ENCODE measurements around the gene TOMM5. TPM values are rescaled to one million over a fixed set of nuclear protein-coding genes. Genes with fewer than 3 reads are reported as not detected.
A peak's percentile ranks its signal among the peaks of the same experiment; 100 is the strongest.

Gene TOMM5
- total RNA-seq, 4 donors from 2014 or later, result 44.3 to 82.1 (median 76.0) TPM

GRCh38 chr9:37575921-37576721, 16.3 kb downstream of the TOMM5 start, which contains the start of gene FBXO10:
TSS of gene FBXO10 (minus strand) at chr9:37576380. CDS start at chr9:37541768, 34,612 bp downstream.
- under 1% methylated on average over 45 of the region's 81 CpGs for WGBS
- peak; percentile 73 to 80 for DNase-seq (ENCODE audit: low spot score in 2 of 2)

GRCh38 chr9:37575511-37575914, 16.9 kb downstream of the TOMM5 start:
- peak overlapping the region; percentile 59 for H3K27ac ChIP-seq

More at GRCh38 chr9:37575921-37576721, 16.3 kb downstream of the TOMM5 start, which contains the start of gene FBXO10:
- no peak for TF ChIP-seq CTCF (IDR thresholded peaks at IDR 0.05)
- TF ChIP-seq EP300 (IDR thresholded peaks at IDR 0.05), result no peak
- TF ChIP-seq POLR2AphosphoS5 (IDR thresholded peaks at IDR 0.05), result no peak
- no peak for TF ChIP-seq POLR2A (IDR thresholded peaks at IDR 0.05)
- H3K27me3 ChIP-seq, result no peaks in the 10 kb centered on the region
- H3K4me1 ChIP-seq, result peaks cover 18% of the 10 kb centered on the region
- peak within 1 kb of the TSS; percentile 70 for H3K4me3 ChIP-seq
- peaks cover 5% of the 10 kb centered on the region for H3K36me3 ChIP-seq
- peak within 1 kb of the TSS; percentile 59 for H3K27ac ChIP-seq
- H3K9me3 ChIP-seq, result no peaks in the 10 kb centered on the region

GRCh38 chr9:37575001-37575400, 17.4 kb downstream of the TOMM5 start:
- Histone ChIP-seq H3K27me3 (no peaks in the 10 kb centered on the region), H3K27ac (no peak overlapping the region), H3K9me3 (no peaks in the 10 kb centered on the region), H3K4me3 (peak overlapping the region; percentile 70), H3K4me1 (peaks cover 18% of the 10 kb centered on the region), H3K36me3 (peaks cover 5% of the 10 kb centered on the region)
- no peak for DNase-seq (ENCODE audit: low spot score in 2 of 2)
- 60% methylated on average over 5 of the region's 5 CpGs for WGBS
- TF ChIP-seq CTCF (IDR thresholded peaks at IDR 0.05) (no peak), EP300 (IDR thresholded peaks at IDR 0.05) (no peak), POLR2A (IDR thresholded peaks at IDR 0.05) (no peak), POLR2AphosphoS5 (IDR thresholded peaks at IDR 0.05) (no peak)

More at GRCh38 chr9:37575511-37575914, 16.9 kb downstream of the TOMM5 start:
- no peaks in the 10 kb centered on the region for H3K9me3 ChIP-seq
- H3K4me1 ChIP-seq, result peaks cover 18% of the 10 kb centered on the region
- H3K27me3 ChIP-seq, result no peaks in the 10 kb centered on the region
- H3K36me3 ChIP-seq, result peaks cover 5% of the 10 kb centered on the region
- TF ChIP-seq POLR2AphosphoS5 (IDR thresholded peaks at IDR 0.05) (no peak), EP300 (IDR thresholded peaks at IDR 0.05) (no peak), CTCF (IDR thresholded peaks at IDR 0.05) (no peak), POLR2A (IDR thresholded peaks at IDR 0.05) (no peak)
- 7% methylated on average over 5 of the region's 5 CpGs for WGBS
- no peak for DNase-seq (ENCODE audit: low spot score in 2 of 2)
- peak overlapping the region; percentile 70 for H3K4me3 ChIP-seq

- WGBS, result 65% methylated on average over 5 of the region's 5 CpGs
- H3K27ac ChIP-seq, result no peak overlapping the region
- no peak for TF ChIP-seq POLR2A (IDR thresholded peaks at IDR 0.05)
- no peak for TF ChIP-seq EP300 (IDR thresholded peaks at IDR 0.05)
- no peak for TF ChIP-seq CTCF (IDR thresholded peaks at IDR 0.05)
- no peak for TF ChIP-seq POLR2AphosphoS5 (IDR thresholded peaks at IDR 0.05)
- no peak for DNase-seq (ENCODE audit: low spot score in 2 of 2)
- no peak overlapping the region for H3K4me3 ChIP-seq
- no peaks in the 10 kb centered on the region for H3K9me3 ChIP-seq
- H3K36me3 ChIP-seq, result peaks cover 3% of the 10 kb centered on the region
- H3K27me3 ChIP-seq, result no peaks in the 10 kb centered on the region
- H3K4me1 ChIP-seq, result peaks cover 18% of the 10 kb centered on the region
Measured at GRCh38 chr9:37574241-37574721, 18.1 kb downstream of the TOMM5 start.

GRCh38 chr9:37571282-37571681, 21.1 kb downstream of the TOMM5 start:
- H3K36me3 ChIP-seq, result no peaks in the 10 kb centered on the region
- DNase-seq (ENCODE audit: low spot score in 2 of 2), result no peak
- H3K27ac ChIP-seq, result no peak overlapping the region
- TF ChIP-seq POLR2AphosphoS5 (IDR thresholded peaks at IDR 0.05), result no peak
- TF ChIP-seq POLR2A (IDR thresholded peaks at IDR 0.05), result no peak
- TF ChIP-seq CTCF (IDR thresholded peaks at IDR 0.05), result no peak
- TF ChIP-seq EP300 (IDR thresholded peaks at IDR 0.05), result no peak
- H3K4me3 ChIP-seq, result no peak overlapping the region
- H3K9me3 ChIP-seq, result no peaks in the 10 kb centered on the region
- WGBS, result 97% methylated on average over 1 of the region's 1 CpG
- no peaks in the 10 kb centered on the region for H3K27me3 ChIP-seq
- peaks cover 13% of the 10 kb centered on the region for H3K4me1 ChIP-seq

Data from suprapubic skin (tissue), 4 donors.